A549 treated with CpdA at 1 μM for 4 hours (cell line): ENCODE measurements around the gene CPPED1. TPM values are rescaled to one million over a fixed set of nuclear protein-coding genes. Genes with fewer than 3 reads are reported as not detected.

Source experiments
- total RNA-seq: library from RNA; stranded (reverse); fragments of 200-300 nt; extraction: Qiagen RNA extraction; gene quantifications from 5 replicates; pipeline ENCODE4 v1.2.3, GENCODE V29; 2022; ENCODE audit warnings: low read depth

CPPED1 gene, protein sequence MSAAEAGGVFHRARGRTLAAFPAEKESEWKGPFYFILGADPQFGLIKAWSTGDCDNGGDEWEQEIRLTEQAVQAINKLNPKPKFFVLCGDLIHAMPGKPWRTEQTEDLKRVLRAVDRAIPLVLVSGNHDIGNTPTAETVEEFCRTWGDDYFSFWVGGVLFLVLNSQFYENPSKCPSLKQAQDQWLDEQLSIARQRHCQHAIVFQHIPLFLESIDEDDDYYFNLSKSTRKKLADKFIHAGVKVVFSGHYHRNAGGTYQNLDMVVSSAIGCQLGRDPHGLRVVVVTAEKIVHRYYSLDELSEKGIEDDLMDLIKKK
- total RNA-seq = 19.4 to 21.5 TPM (median 20.5 TPM) in 5 replicates

DNA sequence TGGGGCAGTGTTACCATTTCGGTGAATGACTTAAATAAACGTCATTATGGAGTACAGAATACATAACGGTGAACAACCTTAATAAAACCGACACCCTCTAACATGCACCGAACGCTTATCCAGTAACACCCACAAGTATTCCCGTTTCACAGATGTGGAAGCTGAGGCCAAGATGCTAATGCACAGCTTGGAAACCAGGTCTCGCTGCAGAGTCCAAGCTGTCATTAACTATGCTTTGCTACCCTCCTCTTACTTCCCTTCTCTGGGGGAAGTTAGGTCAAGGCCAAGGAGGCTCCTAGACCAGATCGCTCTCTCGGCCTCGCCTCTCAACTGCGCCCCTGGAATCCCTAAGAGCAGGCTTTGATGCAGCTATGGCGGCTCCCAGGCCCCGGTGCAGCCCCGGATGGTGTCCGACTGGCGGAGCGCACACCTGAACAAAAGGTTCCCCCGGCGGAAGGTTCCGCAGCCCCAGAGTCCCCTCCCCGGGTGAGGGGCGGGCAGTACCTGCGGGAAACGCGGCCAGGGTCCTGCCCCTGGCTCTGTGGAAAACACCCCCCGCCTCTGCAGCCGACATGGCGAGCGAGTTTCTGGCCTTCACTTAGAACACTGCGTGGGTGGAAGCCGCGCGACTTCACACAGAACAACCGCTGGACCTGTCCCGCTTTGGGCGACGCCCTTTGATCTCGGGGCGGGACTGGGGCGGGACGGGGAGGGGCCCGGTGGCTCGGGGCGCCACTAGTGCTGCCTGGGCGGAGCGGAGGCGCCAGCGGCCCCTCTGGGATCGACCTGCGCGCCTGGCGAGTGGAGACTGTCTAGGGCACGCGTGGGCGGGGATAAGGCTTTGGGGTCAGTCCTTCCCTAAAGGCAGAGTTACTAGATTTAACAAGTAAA, at the start of gene CPPED1:
TSS of gene CPPED1 (minus strand) at position 685 of the 891 bp plus-strand sequence. CDS start at position 574, 111 bp downstream.

Other genes with a start within 250 kb of the CPPED1 start
- gene SHISA9, start 97.7 kb upstream of the CPPED1 start, total RNA-seq = 0.02 to 0.14 TPM (median 0.02 TPM) in 3 of 5 replicates, not detected in the others